Fibroblast of gingiva (primary cell): ENCODE measurements around the gene DPYSL5.

ENCODE experiments used
- DNase-seq: peaks from one replicate; pipeline ENCODE4 v3.0.0-alpha.2; 2011; ENCODE audit warnings: low read depth

DPYSL5 gene

DNA sequence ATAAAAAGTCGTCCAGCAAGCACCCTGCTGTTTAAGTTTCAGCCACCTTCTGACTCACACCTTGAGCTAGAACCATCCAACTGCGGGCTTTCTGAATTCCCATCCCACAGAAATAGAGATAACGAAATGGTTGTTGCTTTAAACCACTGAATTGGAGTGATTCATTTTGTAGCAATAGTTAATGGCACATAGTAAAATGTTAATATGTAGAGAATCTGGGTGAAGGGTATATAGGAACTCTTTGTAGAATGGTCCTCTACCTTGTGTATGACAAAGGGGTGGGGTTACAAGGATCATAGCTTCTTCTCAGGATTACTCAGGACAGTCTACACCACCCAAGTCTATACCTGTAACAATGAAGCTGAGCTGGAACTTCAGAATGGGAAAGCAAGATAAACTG, 120.1 kb downstream of the DPYSL5 start:
- DNase-seq = no peak

DNA sequence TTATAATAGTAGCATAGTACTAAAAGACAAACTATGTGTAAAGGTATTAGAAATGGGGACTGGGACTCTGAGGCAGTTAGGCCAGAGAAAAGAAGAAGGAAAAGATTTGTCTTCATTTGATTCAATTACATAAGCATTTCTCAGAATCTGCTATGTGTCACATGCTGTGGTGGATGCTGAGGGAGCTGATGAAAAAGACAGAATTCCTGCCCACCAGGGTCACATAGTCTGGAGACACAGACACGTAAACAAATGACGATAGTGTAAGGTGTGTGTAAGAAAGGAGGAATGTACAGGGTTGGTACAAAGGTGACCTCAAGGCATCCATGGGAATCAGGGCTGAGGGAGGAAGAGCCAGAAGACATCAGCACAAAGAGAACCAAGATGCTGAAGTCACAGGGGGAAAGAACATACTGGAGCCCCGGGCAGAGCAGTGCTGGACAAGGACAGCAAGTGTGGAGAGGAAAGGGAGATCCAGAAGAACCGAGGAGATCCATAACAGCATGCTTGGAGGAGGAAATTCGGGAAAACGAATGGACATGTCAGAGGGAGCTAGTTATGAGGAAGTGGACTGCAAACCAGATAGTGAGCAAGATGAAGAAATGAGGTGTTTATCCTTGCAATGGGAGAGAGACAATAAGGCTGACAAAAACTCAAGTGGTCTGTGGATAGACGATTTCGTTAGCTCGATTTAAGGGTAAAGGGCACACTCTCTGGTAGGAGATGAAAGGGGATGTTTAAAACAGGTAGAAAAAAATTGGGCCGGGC, 121.3 kb downstream of the DPYSL5 start:
- no peak for DNase-seq

DNA sequence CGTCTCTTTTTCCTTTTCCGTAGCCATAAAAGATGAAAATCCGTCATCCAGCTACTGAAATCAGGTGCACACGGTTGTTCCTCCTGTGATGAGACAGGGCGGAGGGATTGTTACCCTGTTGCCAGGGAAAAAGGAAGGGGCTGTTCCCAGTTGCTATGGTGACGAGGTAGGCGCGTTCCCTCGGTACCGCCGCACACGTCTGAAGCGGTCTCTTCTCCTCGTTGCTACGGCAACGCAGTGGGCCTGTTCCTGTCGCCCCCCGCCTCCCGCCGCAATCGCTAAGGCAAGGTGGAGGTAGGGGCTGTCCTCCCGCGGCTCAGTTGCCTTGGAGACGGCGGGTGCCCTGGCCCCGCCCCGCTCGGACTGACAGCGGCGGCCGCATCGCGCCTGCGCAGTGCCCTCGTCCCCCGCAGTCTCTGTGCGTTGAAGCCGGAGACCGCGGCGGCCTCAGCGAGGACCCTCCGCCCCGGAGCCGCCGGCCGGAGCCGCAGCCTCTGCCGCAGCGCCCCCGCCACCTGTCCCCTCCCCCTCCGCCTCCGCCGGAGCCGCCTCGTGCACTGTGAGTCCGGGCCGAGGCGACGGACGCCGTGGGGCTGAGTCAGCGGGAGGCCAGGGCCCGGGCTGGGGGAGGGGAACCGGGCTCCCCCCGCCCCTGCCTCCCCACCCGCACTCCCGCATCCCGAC, 122.5 kb downstream of the DPYSL5 start, which contains the start of gene MAPRE3:
TSS of gene MAPRE3 (plus strand) at position 394 of the 684 bp plus-strand sequence. CDS start 51,582 bp downstream, outside the sequence.
- peak; percentile 53 for DNase-seq

DNA sequence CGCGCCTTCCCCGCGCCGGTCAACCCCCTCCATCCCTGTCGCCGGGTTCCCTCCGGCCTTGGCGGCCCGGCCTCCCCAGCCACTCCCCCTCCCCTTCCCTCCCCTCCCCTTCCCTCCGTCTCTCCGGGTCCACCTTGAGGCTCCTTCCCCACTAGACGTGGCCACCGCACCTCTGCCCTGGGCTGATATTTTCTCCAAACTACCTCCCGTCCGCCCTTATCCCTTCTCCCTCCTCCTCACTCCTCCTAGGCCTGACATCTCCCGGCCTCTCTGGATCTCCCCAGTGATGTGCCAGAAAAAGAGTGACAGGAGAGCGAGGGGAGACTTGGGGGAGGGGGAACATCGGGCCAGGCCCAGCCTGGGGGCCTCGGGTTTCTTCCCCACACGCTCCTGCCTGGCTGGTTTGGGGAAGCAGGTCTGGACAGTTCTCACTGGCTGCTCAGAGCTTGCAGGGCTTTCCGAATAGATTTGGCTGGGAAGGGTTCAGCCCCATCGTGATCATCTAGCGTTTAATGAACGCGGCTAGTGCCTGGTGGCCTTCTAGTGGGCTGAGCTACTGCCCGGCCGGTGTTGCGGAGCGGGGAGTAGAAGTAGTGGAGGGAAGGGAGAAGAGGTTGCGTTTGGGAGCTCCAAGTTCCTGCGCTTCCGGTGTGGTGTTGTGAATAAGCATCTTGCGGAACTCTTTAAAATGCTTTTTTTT, 123.1 kb downstream of the DPYSL5 start:
- DNase-seq = peak; percentile 28

DNA sequence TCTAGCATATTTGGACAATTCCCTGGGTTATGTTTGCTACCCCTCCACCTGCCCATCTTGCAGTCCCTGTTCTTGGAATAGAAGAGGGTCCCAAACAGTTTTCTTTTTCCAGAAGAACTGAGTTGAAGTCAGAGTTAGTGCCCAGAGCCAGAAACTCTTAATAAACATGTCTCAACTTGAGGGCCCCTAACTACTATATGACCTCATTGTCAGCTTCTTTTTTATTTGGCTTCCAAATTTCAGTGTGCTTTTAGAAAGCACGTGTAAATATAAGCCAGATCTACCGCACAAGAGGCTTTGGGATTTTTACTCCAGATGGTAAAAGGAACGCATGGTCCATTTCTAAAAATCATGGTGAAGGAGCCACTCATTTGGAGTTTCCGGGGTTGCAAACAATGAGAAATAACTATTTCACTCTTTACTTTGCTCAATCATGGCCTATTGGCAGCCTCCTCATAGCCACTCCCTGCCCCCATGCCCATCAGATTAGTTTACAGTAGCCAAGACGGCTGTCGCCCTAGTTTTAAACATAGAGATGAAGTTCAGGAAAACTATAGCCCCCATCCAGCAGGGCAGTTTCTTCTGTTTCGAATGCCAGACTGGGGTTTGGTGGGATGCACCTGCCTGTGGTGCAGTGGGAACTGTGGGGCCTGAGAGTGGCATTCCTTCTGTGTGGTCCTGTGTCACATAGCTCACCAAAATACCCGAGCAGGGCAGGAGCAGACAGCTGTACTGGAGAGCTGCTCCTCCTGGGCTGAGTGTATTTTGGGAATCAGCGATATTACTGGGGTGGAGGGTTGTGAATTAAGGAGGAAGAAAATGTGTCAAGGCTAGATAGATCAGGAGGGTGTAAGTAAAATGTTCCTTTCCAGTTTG, 124.2 kb downstream of the DPYSL5 start:
- DNase-seq = no peak

DNA sequence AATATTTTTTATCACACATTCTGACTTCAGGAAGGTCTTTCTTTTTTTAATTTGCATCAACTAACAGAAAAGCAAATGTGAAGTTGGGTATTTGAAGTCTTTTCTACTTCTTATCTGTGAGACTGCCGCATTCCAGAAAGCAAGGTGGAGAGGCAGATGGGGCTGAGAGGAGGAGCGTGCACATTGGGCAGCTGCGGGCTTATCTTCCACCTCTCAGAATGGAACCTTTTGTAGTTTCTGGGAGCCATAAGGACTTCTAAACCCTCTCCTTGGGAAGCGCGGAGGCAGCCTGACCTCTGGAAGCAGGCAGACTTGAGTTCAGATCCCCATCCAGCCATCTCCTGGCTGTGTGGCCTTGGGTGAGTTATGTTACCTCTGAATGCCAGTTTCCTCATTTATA, 126.4 kb downstream of the DPYSL5 start:
- DNase-seq = no peak

DNA sequence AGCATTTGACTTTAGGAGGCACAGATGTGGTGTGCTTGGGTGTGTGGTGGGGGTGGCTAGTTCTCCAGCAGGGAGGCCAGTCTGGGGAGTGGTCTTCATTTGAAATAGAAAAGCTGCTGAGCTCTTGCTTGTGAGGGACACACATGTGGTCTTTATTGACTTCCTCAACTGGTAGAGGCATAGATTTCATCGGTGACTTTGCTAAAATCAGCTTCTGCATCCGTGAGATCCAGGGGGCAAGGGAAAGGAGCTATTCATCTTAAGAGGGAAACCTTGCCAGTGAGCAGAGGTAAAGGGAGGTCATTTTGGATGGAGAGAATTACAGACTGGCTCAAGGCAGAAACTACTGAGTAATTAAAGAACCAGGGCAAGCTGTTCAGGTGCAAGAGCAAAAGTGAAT, 127.2 kb downstream of the DPYSL5 start:
- no peak for DNase-seq

DNA sequence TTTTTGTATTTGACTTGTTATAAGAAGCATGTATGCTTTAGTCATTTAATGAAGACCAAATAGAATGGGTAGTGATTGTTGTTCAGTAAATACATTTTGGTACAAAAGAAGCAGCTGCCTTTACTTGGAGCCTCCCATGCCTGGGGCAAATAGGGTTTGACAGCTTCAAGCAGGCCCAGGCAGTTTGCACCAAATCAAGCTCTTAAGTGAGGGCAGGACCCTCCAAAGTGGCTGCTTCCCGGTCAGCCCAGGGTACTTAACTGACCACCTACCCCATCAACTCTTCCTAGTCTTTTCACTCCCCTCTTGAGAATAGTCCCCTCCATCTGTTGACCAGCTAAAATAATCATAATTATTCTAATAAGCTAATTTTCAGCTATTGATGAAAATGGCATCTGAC, 127.7 kb downstream of the DPYSL5 start:
- no peak for DNase-seq

DNA sequence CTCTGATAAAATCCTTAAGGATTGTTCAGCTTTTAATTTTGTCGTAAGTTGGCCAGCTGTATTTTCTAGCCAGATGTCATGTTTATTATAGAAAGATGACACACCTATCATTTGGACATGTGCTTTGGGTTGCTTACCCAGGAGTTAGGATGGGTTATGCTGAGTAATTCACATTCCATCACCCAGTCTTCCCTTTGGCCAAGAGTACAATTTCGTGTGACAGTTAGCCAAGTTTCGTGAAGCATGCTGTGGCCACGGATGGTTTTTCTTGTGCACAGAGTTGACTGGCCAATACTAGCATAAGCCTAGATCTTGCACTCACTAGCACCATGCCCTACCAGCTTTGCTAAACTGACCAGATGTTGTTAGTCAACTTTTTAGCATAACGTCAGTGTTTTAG, 128.3 kb downstream of the DPYSL5 start:
- DNase-seq = peak; percentile 79

DNA sequence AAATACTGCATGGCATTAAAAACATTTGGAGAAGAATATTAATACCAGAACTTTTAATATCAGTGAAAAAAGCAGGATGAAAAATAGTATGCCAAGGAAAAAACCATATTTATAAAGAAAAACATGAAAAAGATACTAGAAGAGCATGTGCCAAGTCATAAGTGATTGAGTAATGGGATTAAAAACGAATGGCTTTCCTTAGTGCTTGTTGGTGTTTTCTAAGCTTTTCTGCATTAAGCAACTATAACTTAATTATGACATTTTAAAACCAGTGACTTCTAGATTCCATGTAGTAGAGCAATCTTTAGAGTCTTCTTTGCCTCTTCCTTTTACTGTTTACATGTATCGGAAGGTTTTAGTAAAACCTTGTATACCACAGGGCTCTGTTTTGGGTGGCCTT, 129.1 kb downstream of the DPYSL5 start:
- peak; percentile 51 for DNase-seq

DNA sequence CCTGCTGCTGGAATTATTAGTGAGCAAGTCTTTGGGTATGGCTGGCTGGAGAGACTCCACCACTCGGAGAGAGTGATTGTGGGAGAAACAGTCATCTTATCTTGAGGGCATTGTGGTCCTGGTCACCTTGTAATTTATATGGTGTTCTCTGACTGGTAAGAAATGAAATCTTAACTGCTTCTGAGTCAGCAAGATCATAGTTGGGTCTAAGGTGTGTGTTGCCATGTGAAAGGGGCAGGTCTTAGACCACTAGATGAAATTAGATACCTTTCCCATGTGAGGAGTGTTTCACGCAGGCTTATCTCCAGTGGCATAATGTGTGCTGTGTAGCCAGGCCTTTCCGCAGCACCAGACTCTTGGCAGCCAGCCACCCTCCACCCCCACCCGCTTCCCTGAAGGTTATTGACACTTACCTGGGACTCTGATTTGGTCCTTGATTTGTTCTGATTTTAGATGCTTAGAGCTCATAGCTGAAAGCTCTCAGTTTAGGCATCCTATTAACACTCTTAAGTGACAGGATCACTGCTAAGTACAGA, 130.2 kb downstream of the DPYSL5 start:
- no peak for DNase-seq

DNA sequence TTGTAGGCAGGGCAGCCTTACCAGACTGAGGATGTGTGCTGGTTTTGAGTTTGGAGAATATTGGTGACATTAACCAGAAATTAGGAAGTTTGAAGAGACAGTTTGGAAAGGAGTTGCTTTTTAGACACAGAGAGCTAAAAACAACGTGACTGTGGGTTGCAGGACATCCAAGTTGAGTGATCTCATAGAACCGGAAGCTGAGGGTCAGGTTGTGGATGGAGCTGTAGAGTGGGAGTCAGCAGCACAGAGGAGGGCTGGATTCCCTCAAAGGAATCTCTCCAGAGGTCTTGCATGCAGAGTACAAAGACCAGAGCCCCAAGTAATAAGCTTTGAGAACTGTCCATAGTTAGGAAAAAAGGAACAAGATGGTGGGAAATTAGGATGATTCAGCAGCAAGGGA, 131.8 kb downstream of the DPYSL5 start:
- no peak for DNase-seq

DNA sequence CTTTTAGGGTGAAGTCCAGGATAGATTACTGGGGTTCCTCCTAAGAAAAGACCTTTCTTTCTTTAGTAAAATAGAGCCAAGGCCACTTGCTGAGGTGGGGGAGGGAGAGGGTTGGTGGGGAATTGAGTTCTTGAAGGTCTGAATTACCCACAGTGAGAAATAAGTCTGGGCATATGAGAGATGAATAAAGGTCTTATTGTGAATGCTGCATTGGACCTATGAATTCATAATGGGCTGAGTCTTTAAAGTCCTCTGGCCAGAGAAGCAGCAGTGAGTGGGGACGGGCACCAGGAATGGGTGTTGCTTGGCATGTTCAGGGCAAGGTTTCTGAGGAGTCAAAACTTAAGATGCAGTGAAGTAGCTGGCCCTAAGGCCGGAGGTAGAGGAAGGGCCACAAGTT, 133.0 kb downstream of the DPYSL5 start:
- no peak for DNase-seq

DNA sequence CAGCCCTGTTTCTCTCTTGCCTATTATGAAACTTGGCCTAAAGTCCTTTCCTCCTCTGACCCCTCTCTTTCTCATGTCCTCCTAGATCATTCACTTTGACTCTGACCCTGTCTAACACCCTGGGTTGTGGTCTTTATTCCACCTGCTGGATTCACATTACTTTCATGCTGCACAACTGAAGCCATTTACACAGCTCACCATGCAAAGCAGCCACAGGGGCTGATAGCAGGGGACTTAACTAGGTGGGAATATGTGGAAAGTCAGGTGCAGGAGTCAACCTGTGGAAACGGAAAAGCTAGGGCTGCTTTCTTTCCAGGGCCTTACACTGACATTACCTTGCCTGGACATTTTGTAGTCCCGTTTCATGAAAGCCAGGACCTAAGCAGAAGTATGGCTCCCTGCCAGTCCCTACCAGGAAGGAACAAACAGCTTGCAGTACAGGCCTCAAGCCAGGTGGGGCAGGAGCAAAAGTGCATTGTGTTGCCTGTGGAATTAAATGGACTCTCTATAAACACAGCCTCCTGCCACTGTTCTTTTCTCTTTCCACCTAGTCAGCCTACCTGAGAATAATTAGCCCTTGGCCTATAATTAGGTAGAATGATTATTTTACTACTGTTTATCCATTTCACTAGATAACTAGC, 134.3 kb downstream of the DPYSL5 start:
- peak; percentile 33 for DNase-seq

DNA sequence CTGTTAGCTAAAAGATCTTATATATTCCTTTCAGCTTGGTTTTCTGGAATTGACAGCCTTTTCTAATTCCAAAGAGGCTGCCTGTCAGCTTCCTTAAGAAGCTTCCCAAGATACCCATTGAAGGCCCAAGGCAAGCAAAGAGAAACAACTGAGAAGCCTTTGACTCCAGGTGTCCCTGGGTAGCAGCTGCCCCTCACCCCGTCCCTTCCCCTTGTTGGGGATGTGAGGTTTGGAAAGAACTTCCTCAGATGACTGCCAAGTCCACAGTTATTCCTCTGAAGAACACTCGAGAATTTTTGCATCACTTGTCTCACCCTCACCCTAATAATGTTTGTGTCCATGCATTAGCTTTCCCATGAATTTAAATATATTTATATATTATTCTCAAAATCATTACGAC, 135.8 kb downstream of the DPYSL5 start:
- DNase-seq = no peak

DNA sequence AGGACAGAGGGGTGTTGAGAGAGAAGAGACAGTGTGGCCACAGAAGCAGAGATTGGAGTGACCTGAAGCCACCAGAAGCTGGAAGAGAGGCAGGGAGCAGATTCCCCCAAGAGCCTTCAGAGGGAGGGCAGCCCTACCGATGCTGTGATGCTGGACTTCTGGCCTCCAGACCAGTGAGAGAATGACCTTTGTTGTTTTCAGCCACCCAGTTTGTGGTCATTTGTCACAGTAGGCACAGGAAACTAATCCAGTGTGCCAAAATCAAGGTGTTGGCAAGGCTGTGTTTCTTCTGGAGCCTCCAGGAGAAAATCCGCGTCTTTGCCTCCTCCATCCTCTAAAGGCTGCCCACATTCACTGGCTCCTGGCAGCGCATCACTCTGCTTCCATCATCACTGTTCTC, 137.9 kb downstream of the DPYSL5 start:
- DNase-seq = no peak

DNA sequence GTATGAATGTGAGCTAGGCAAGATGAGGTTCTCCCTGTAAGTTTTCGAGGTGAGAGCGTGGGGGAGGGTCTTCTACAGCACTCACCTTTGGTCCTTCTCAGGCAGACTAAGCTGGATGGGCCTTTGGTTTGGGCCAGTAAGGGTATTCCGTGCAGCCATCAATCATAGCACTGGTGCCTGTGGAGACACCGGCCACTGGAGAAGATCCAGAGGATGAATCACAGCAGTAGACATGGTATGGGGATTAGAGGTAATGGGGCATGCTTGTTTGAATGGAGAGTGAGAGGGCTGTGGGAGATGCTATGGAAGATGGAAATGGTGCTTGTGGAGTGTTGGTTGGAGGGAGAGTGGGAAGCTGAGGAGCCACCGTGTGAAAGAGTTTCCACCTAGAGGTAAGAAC, 138.6 kb downstream of the DPYSL5 start:
- DNase-seq = no peak

DNA sequence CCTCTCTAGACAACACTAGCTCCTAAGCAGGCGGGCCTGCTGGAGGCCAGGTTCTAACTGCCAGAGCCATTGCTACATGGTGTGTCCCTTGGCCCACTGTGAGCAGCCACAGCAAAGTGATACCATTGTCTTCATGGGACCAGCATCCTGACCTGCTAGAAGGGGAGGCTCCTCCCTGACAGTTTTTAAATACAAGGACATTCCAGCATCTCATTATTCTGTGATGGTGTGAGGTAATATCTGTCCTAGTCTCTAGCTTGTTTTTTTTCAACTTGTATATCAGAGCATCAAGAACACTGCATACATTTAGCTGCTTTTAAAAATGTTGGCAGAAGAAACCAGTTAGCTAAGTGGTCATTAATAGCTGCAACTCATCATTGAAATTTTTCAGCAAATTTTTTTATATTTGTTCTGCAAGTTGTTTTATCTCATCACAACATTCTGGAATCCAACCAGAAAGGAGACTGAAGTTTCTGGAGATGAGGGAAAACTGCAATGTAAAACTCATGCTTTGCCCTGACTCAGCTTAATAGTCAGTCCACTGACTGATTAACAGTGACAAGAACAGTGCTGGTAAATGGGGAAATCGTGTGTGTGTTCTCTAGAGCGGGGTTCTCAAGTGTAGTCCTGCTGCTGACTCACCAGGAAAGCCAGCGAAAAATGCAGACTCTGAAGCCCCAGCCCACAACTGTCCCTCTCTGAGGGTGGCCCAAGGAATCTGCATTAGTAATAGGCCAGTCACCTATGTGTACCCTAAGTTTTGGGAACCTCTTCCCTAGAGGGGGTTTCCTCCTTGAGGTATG, 140.3 kb downstream of the DPYSL5 start:
- DNase-seq = peak; percentile 86

DNA sequence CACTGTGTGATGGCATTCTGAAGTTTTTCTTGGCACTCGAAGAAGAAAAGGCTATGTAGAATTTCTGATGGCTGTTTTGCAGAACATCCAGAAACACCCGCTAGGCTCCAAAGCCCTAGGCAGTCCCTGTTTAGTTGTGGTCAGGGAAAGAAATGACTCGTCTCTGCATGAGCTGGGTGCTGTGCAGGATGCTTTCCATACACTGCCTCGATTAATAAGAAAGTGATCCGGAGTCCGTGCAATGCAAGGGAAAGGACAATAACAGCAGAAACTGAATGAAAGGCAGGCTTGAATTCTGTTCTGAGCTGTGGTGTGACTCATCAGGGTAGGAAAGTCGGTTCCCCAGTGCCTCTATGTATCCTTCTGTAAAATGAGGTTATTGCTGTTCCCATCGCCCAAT, 141.2 kb downstream of the DPYSL5 start:
- DNase-seq = peak; percentile 17

DNA sequence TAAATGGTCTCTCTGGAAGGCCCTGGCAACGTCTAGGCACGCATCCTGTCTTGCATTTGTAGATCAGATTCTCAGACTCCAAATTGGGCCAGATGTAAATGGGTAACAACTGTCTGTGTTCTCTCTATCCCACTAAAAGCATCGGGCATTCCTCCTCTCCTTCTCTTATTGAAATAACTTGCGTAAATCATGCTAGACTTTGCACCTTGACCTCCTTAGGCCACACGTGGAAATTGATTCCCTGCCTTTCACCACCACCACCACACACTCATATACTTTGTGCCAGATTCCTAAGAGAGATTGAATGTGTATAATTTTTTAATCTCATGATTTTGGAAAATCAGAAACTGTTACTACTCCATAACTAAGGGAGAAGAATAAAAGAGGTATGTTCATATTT, 143.8 kb downstream of the DPYSL5 start:
- DNase-seq = no peak
